ENCODE data around the gene HLCS. TPM values are rescaled to one million over a fixed set of nuclear protein-coding genes. Genes with fewer than 3 reads are reported as not detected.

The HLCS gene
- total and polyA plus RNA-seq, 2 experiments from 2014 or later: 10.6 to 30.4 TPM

GRCh38 chr21:36980280-36981048 lies 14.0 kb upstream of the HLCS start:
- TF ChIP-seq EZH2 (IDR thresholded peaks at IDR 0.05; ENCODE audit: borderline replicate concordance) (no peak), CTCF (IDR thresholded peaks at IDR 0.05; ENCODE audit: poor library complexity) (peak; percentile 8), EZH2phosphoT487 (IDR thresholded peaks at IDR 0.05; ENCODE audit: low read depth, severe bottlenecking, unreplicated experiment) (no peak)
- H3K27ac ChIP-seq: no peak overlapping the region
- DNase-seq (ENCODE audit: low spot score): peak; percentile 45

GRCh38 chr21:36976882-36977651 lies 10.6 kb upstream of the HLCS start:
- Histone ChIP-seq H3K4me2 (no peak overlapping the region), H3K4me3 (no peak overlapping the region), H4K20me1 (ENCODE audit: insufficient read depth, poor library complexity, severe bottlenecking) (no peaks in the 10 kb centered on the region), H3K79me2 (no peaks in the 10 kb centered on the region), H3K36me3 (replicated peaks; ENCODE audit: insufficient read depth, low read depth) (no peaks in the 10 kb centered on the region), H2AFZ (no peak overlapping the region), H3K9me3 (ENCODE audit: low read depth) (no peaks in the 10 kb centered on the region), H3K9me2 (replicated peaks; ENCODE audit: insufficient read depth) (no peaks in the 10 kb centered on the region), H3K27me3 (no peaks in the 10 kb centered on the region), H3K4me1 (ENCODE audit: insufficient read depth) (no peaks in the 10 kb centered on the region), H3K27ac (no peak overlapping the region)
- WGBS (ENCODE audit: low lambda C conversion rate, missing lambda C conversion rate): 35% methylated on average over 8 of the region's 8 CpGs
- peak; percentile 80 for DNase-seq (ENCODE audit: low spot score)
- TF ChIP-seq CTCF (IDR thresholded peaks at IDR 0.05; ENCODE audit: poor library complexity): peak; percentile 89
- no peak for TF ChIP-seq EZH2phosphoT487 (IDR thresholded peaks at IDR 0.05; ENCODE audit: low read depth, severe bottlenecking, unreplicated experiment)

More at GRCh38 chr21:36980280-36981048, 14.0 kb upstream of the HLCS start:
- Histone ChIP-seq H3K27me3 (no peaks in the 10 kb centered on the region), H3K79me2 (no peaks in the 10 kb centered on the region), H3K36me3 (replicated peaks; ENCODE audit: insufficient read depth, low read depth) (no peaks in the 10 kb centered on the region), H3K9me2 (replicated peaks; ENCODE audit: insufficient read depth) (no peaks in the 10 kb centered on the region), H3K9me3 (ENCODE audit: low read depth) (no peaks in the 10 kb centered on the region), H4K20me1 (ENCODE audit: insufficient read depth, poor library complexity, severe bottlenecking) (no peaks in the 10 kb centered on the region), H3K4me3 (no peak overlapping the region), H3K4me1 (ENCODE audit: insufficient read depth) (no peaks in the 10 kb centered on the region), H3K4me2 (peak overlapping the region; percentile 95), H2AFZ (peak overlapping the region; percentile 67)
- WGBS (ENCODE audit: low lambda C conversion rate, missing lambda C conversion rate): 14% methylated on average over 35 of the region's 53 CpGs

DNA sequence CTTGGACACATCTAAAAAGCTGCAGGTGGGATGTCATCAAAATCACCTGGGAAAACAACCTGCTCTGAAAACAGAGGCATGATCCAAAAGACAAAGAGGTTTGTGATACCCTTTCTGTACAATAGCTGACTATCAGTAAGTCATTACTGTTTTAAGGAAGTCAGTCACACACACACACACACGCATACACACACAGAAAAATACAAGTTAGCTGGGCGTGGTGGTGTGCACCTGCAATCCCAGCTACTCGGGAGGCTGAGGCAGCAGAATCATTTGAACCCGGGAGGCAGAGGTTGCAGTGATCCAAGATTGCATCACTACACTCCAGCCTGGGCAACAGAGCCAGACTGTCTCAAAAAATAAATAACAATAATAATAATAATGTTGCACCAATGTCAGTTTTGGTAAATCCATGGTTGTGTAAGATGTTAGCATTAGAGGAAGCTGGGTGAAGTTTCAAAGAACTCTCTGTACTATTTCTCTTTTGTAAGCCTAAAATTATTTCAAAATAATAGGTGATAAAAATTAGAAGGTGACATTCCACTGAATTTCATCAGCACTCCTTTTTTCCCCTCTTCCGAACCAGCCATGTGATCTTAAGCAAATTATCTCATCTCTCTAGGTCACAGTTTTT lies 9.9 kb upstream of the HLCS start:
- Histone ChIP-seq H4K20me1 (ENCODE audit: insufficient read depth, poor library complexity, severe bottlenecking) (no peaks in the 10 kb centered on the region), H3K4me3 (no peak overlapping the region), H3K27me3 (no peaks in the 10 kb centered on the region), H3K27ac (no peak overlapping the region), H3K36me3 (replicated peaks; ENCODE audit: insufficient read depth, low read depth) (no peaks in the 10 kb centered on the region), H3K4me1 (ENCODE audit: insufficient read depth) (no peaks in the 10 kb centered on the region), H3K79me2 (no peaks in the 10 kb centered on the region), H3K9me3 (ENCODE audit: low read depth) (no peaks in the 10 kb centered on the region), H2AFZ (no peak overlapping the region), H3K4me2 (no peak overlapping the region), H3K9me2 (replicated peaks; ENCODE audit: insufficient read depth) (no peaks in the 10 kb centered on the region)
- no peak for DNase-seq (ENCODE audit: low spot score)
- 87% methylated on average over 5 of the region's 5 CpGs for WGBS (ENCODE audit: low lambda C conversion rate, missing lambda C conversion rate)
- TF ChIP-seq CTCF (IDR thresholded peaks at IDR 0.05; ENCODE audit: poor library complexity) (no peak), EZH2 (IDR thresholded peaks at IDR 0.05; ENCODE audit: borderline replicate concordance) (no peak), EZH2phosphoT487 (IDR thresholded peaks at IDR 0.05; ENCODE audit: low read depth, severe bottlenecking, unreplicated experiment) (no peak)
